MV-4-11 (cell line): ENCODE data around the gene SNX9.
"Not testable (repeated sequence)": the region's sequence is repeated elsewhere in the genome, so short reads cannot be mapped to it uniquely, and the experiment has no call there.

Source experiments
- DNase-seq: peaks from one replicate; lab custom pipeline; 2025; lab: John Stamatoyannopoulos, UW

The SNX9 gene

DNA sequence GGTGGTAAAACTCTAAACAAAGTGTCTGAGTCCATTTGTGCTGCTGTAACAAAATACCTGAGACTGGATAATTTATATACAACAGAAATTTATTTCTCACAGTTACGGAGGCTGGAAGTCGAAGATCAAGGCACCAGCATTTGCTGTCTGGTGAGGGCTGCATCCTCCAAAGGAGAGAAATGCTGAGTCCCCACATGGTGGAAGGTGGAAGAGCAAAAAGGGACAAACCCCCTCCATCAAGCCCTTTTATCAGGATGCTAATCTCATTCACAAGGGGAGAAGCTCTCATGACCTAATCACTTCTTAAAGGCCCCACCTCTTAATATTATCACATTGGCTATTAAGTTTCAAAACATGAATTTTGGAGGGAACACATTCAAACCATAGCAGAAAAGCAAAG lies 102.7 kb downstream of the SNX9 start:
- no peak for DNase-seq

DNA sequence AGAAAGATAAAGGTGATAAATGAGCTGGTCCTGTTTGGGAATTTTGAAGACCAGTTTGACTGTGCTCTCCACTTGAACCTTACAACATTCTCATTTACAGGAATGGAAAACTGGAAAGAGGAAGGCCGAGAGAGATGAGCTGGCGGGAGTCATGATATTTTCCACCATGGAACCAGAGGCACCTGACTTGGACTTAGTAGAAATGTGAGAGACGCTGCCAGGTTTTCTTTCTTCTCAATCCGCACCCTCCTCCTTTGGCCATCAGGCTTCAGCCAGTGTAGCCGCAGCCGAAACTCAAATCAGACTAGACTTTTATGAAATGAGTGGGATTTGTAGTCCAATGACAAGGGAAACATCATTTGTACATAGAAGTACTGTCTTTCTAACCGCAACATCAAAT lies 104.0 kb downstream of the SNX9 start:
- DNase-seq: no peak

GRCh38 chr6:157928428-157928827 lies 105.4 kb downstream of the SNX9 start:
- peak; percentile 70 for DNase-seq

DNA sequence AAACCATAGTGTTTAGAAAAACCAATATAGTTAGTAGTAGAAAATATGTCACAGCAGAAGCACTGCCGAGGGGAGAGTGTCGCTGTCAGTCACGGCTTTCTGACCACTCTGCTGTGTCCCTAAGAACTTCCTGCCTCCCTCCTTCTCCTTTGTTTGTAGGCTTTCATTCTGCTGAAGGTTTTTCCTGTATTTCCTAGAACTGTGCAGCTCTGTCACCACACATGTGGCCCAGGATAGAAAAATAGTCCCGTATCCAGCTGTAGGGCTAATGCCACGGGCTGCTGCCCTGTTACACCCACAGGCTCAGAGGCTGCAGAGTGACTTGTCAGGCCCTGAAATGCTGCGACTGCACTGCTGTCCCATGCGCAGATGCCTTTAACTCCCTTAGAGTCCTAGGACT lies 106.0 kb downstream of the SNX9 start:
- DNase-seq: no peak

DNA sequence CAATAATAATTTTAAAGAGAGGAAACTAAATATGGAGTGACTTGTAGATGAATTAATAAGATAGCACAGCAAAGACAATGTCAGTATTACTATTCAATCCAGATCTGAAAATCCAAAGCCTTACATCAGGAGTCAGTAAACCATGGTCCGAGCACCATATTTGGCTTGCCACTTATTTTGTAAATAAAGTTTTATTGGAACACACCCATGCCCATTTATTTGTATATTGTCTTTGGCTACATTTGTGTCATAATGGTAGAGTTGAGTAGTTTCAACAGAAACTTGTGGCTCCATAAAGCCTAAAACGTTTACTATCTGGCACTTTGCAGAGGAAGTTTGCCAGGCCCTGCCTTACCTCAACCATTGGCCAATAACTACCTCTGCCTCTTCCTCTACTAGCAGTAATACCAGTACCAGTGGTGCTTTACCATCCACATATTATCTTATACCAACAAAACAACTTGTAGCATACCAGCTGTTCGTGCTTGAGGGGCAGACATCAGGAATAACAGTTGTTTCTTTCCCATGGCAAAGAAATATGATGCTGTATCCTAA lies 106.8 kb downstream of the SNX9 start:
- peak; percentile 36 for DNase-seq

DNA sequence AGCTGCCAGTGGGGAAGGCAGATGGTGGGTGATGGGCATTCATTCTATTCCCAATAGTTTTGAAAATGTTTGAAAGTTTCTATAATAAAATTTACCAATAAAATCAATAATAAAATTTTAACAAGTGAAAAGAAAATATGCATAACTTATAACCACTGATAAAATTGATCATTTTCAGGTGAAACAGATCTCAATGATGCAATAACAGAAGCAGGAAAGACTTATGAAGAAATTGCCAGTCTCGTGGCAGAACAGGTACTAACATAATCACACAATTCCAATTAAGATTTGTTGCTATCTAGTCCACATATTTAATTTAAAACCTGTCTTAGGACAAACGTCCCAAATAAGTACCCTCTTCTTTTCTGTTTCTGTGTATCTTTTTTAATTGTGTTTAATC lies 112.7 kb downstream of the SNX9 start:
- no peak for DNase-seq

GRCh38 chr6:157937318-157937717 lies 114.3 kb downstream of the SNX9 start:
- DNase-seq: no peak

DNA sequence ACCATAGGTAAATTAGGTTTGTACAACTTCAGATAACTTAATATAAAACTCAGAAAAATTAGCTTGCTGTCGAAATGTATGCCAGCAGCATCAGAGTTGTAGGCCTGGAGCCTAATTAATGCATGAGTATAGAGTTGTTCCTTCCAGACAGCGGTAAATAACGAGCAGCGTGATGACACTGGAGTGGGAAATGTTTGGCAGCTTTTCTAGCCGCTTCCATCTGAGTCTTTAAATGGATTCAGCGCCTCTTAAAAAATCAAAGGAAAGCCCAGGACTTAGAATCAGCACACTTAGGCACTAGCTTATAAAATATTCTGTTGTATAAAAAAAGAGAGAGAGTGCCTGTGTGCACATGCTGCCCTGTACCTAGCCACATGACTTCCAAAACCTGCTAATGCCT lies 114.9 kb downstream of the SNX9 start:
- no peak for DNase-seq

- not testable (repeated sequence) for DNase-seq
Measured at GRCh38 chr6:157940375-157941036, 117.5 kb downstream of the SNX9 start.

GRCh38 chr6:157941101-157941863 lies 118.2 kb downstream of the SNX9 start:
- no peak for DNase-seq

- no peak for DNase-seq
Measured at GRCh38 chr6:157942351-157942750, 119.3 kb downstream of the SNX9 start.

DNA sequence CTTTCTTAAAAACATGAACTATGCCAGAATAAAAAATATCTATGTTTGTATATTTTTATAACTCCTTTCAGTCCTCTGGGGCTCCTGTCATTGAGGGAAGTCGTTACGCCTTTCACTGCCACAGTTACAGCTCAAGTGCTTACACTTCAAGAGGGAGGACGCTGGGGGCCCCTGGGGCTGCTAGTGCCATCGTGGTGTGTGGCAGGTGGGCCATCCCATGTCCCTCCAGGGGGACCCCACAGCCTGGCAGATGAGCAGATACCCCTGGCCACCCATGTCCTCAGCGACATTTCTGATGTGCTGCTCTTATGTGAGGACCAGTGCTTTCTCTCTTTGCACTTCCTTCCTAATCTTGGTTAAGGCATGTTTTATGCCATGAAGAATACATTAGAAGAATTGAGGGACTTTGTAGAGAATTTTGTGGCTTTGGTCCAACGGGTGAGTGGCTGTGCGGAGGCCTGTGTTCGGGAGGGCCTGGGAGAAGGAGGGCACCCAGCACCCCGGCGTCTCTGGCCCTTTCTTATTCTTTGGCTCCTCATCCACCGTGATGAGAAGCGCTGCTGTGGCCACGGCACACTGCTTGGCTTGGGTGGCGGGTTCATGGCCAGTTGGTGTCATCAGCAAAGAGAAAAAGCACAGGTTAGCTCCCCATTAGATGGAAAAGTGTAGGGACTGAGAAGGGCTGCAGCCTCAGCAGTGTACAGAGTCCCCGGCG lies 120.4 kb downstream of the SNX9 start:
- no peak for DNase-seq

DNA sequence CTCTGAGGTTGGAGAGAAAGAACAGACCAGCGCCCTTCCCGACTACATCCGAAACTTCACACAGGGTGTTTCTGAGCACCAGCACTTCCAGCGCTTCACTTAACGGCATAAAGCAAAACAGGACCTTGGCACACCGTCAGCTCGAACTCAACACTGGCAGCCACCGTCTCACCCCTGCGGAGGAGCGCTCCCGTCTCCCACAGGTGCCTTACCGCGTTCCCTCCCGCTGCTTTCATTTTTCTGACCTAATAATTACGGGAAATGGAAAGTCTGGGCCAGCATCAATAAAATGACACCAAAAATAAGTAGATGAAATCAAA lies 120.9 kb downstream of the SNX9 start:
- no peak for DNase-seq

GRCh38 chr6:157944983-157945931 lies 122.2 kb downstream of the SNX9 start:
- DNase-seq: no peak

DNA sequence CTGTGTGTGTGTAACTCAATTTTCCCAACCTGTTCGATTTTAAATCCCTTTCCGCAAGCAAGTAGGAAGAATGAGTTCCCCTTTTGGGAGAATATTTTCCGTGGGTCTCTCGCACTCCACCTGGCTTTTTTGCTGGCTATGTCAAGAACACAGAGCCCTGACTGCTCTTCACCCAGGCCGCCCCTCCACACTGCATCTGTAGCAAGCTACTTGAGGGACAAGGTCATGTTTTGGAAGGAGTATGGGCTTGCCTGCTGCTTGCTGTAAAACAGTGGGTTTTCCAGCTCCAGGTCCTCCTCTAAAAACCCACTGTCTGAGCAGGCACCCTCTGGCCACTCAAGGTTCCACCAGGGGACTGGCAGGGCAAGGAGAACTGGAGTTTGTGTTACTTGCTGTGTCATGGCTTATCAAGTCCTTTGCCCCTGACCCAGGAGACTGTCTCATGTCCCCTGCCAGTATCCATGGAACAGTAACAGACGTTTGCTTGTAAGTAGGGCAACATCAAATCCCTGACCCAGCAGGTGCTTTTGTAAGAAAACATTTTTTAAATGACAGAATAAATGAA lies 123.1 kb downstream of the SNX9 start:
- no peak for DNase-seq

- peak; percentile 40 for DNase-seq
Measured at GRCh38 chr6:157946865-157947532, 124.0 kb downstream of the SNX9 start.

DNA sequence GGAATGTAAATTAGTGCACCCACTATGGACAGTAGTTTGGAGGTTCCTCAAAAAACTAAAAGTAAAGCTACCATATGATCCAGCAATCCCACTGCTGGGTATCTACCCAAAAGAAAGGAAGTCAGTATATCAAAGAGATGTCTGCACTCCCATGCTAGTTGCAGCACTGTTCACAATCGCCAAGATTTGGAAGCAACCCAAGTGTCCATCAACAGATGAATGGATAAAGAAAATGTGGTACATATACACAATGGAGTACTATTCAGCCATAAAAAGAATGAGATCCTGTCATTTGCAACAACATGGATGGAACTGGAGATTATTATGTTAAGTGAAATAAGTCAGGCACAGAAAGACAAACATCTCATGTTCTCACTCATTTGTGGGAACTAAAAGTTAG lies 127.9 kb downstream of the SNX9 start:
- DNase-seq: not testable (repeated sequence)

GRCh38 chr6:157951828-157952227 lies 128.8 kb downstream of the SNX9 start:
- DNase-seq: no peak

DNA sequence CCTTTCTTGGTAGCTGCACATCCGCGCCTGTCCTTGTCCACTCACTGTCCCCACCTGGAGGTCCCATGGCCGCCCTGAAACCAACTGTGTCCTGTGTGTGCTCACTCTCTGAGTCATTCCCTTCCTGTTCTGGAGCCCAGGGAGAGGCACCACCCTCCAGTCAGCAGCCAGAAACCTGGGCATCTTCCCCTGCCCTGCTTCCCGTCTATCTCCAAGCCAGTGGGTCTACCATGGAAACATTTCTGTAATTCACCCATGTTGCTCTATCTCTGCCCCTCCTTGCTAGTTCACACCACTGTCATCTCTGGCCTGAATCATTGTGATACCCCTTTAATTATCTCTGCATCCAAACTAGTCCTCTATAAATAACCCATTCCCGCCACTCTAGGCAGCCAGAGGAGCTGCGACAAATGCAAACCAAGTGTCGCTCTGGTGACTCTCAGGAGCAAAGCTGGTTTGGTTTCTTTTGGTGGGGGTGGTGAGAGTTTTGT lies 129.9 kb downstream of the SNX9 start:
- DNase-seq: no peak

DNA sequence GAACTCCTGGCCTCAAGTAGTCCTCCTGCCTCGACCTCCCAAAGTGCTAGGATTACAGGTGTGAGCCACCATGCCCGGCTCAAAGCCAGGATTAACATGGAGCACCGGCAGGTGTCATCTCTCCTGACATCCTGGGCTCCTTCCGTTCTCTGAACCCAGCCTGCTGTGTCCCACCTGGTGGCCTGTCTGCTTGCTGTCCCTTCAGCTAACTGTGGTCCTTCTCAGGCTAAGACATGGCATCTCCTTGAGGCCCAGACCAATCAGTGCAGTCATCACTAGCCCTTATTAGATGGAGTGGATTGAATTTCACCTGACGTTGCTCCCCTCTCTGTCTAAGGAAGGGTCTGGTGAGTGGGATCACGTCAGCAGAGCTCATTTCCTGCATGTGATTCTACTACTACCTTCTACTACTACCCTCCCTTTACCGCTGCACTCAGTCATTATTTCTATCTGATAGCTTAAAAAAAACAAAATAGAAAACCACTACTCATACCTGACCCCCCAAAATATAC lies 130.6 kb downstream of the SNX9 start:
- no peak for DNase-seq
